ENCODE results near the gene SLC48A1.

Gene SLC48A1

GRCh38 chr12:47778881-47779280 lies 5.8 kb downstream of the SLC48A1 start:
- no peak for DNase-seq

DNA sequence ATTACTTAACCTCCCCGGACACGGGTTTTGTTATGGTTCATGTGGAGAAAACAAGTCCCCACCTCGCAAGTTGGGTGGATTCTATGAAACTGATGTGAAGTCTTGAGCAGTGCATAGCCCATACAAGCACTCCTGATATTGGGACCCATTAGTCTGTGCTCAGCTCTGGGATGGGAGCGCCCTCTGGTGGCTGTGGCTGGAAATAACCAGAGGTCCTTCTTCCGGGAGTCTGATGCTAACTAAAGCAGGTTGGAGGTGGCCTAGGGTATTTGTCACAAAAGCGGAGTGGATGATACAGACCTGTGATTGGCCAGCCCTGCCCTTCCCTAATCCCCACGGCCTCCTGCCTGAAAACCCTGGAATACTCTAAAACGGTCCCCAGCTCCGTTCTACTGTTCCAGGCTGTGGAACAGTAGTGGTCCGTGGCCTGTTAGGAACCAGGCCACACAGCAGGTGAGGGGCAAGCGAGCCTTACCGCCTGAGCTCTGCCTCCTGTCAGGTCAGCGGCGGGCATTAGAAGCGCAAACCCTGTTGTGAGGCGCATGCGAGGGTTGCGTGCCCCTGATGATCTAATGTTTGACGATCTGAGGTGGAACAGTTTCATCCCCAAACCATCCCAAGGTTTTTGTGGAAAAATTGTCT lies 6.4 kb downstream of the SLC48A1 start:
- DNase-seq: peak; percentile 94

GRCh38 chr12:47779943-47780504 lies 7.0 kb downstream of the SLC48A1 start:
- no peak for DNase-seq

GRCh38 chr12:47781479-47782371 lies 8.7 kb downstream of the SLC48A1 start:
- DNase-seq: no peak

- no peak for DNase-seq
Observed at GRCh38 chr12:47782372-47782770, 9.3 kb downstream of the SLC48A1 start.

- no peak for DNase-seq
Observed at GRCh38 chr12:47783024-47783755, 10.2 kb downstream of the SLC48A1 start.

DNA sequence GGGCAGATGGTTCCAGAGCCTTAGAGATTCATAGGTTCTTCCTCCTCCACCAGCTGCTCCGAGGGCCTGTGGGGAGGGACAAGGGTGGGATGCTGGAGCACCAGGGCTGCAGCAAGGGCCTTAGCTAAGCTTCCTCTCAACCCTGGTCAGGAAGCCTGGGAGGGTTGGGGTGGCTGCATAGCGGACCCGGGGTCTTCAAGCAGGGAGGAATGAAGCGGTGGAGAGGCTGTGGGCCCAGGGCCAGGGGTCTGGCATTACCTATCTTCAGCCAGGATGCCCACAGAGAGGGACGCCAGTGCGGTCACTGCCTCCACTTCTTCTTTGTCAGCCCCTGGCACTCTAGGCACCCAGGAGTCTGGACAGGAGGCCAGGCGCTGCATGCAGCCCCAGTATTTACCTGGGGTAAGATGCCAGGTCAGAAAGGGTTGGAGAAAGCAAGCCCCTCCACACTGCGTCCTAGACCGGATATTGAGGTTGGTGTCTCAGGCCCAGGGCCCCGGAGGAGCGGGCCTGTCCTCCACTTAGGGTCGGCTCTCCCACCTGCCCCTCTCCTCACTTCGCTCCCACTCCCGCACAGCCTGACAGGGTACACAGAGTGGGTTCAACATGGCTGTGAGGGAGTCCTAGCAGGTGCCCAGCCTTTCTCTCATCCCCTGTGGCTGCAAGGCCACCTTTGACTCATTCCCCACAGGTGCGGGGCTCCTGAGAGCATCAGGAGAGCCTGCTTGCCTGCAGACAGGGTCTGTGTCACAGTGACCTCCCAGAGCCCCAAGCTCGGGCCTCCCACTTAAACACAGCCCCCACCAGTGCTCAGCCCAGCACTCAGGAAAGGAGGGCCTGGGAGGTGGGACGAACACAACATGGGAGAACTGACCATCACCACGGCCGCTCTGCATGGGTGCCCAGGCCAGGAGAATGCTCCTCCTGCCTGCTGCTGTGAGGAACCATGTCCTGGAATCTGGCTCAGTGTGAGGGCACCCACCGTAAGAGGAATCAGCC lies 11.1 kb downstream of the SLC48A1 start:
- no peak for DNase-seq

DNA sequence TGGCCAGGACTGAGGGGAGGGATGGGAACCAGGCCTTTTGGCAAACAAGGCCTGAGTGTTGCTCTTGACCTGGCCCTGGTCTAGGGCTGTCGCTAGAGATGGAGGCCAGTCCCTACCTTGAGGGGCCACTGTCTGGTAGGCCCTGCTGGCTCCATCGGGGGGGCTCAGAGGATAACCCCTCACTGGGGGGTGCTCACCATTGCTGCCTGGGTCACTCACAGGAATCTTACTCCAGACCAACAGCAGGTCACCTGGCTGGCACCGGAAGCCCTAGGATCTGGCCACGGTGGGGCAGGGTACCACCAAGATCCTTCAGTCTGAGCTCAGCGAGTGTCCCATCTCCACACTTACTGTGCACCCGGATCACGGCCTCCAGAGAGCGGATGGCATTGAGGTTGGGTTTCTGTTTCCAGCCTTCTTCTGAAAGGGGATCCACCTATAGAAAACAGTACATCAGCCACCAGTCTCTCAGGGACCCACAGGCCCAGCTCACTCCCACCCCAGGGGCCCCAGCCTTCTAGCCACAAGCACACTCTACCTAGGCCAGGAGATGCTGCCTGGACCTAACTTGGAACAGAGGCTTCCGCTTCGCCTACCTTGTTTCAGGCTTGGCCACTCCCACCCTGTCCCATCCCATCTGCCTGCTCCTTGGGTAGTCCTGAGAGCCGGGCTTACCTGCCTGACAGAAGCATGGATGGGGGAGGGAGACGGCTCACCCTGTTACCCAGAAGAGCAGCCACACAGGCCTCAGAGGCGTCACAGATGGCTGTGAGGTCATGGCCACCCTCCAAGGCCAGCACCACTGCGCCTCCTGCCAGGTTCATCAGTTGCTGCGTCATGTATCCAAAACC lies 12.2 kb downstream of the SLC48A1 start:
- no peak for DNase-seq

DNA sequence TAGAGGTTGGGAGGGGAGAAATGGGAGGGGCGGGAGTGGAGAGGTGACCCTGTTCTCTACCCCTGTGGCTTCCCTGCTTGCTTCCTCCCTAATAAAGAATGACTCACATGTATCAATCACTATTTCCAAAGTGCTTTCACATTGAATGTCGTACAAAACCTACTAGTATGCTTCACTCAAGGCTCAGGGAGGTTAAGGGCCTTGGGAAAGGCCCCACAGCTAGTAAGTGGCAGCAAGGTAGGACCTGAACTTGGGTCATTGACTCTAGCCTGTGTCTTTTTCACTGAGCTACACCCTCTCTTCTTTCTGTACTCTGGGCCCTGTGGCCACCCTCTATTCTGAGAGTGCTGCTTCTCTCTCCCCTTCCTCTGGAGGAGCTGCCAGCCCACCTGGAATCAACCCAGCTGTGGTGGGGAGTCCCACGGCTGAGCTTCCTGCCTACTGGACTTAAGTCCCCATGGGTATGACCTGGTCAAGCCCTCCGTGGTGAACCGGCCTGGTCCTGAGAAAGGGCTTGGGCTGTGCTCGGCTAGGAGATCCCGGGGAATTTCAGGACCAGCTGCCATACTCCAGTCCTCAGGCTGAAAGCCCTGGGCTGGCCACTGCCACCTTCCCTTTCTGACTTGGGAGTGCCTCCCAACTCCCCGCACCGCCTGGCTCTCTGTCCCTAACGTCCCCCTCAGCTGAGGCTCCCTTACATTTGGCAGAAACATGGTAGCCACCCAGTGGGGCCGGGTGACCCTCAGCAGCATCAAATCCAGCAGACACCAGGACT lies 13.0 kb downstream of the SLC48A1 start:
- DNase-seq: no peak

DNA sequence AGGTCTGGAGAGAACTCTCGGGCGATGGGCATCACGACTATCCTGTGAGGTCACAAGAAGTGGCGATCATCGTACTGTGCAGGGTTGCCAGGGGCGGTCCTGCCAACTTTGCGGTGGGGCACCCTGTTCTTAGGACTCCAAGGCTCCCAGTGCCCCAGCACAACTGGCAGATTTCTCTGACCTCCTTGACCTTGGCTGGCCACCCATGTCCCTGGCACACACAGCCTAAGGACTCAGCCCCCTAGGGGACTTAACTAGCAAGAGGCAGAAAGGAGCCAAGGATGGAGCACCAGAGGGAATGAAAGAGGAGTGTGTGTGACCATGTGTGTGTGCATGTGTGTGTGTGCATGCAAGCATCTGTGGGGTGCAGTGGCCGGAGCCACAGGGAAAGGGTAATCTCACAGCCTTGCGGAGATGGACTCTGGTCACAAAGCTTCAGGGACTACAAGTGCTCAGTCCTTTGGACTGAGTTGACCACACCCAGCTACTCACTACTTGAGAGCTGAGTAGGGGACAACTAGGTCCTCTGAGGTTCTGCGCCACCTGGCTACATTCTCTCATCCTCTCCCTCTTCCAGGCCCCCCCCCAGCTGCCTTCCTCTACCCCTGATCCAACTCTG lies 13.7 kb downstream of the SLC48A1 start:
- DNase-seq: no peak

- DNase-seq: no peak
Observed at GRCh38 chr12:47787596-47788319, 14.7 kb downstream of the SLC48A1 start.

- DNase-seq: no peak
Observed at GRCh38 chr12:47789141-47789540, 16.1 kb downstream of the SLC48A1 start.

- DNase-seq: no peak
Observed at GRCh38 chr12:47789712-47790489, 16.9 kb downstream of the SLC48A1 start.

DNA sequence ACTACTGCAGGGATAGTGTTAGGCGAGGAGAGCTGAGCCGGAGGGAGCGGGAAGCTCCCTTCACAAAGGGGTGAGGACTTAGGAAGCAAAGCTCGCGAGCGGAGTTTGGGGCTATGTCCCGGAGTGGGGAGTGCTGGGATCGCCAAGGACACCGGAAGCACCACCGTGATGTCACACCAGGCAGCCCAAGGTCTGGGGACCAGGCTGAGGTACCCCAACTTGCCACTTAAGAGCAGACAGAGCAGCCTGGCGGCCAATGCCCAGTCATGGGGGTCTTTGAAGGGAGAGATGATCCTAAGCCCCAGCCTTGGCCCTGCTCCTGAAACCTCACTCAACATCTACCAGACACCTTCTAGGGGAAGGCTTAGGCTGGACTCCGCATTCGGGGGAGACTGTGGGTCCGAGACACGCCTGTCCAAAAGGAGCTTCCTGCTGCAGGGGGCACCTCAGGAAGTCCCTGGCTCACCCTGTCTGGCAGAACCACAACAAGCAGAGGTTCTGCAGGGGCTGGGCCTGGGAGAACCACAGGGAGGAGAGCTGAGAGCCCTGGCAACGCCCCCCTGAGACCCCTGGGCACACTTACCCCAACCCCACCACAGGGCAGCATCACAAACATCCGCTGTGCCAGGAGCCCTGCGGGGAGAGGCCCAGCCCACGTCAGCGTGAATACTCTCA lies 17.8 kb downstream of the SLC48A1 start:
- DNase-seq: no peak

GRCh38 chr12:47791351-47791746 lies 18.3 kb downstream of the SLC48A1 start:
- no peak for DNase-seq

GRCh38 chr12:47791874-47792273 lies 18.8 kb downstream of the SLC48A1 start:
- no peak for DNase-seq

GRCh38 chr12:47793015-47793681 lies 20.1 kb downstream of the SLC48A1 start:
- DNase-seq: no peak
